IPS-NIHi7 (cell line): ENCODE results near the gene GAREM1.
"Not testable (repeated sequence)": the region's sequence is repeated elsewhere in the genome, so short reads cannot be mapped to it uniquely, and the experiment has no call there.

ENCODE experiments used
- DNase-seq: peaks from one replicate; pipeline ENCODE4 v3.0.0; 2012; ENCODE audit warnings: mixed read lengths; ENCODE audit errors: extremely low spot score

Gene GAREM1

GRCh38 chr18:32326450-32327308 lies 144.0 kb downstream of the GAREM1 start:
- no peak for DNase-seq

GRCh38 chr18:32324181-32324580 lies 146.5 kb downstream of the GAREM1 start:
- DNase-seq, result no peak

GRCh38 chr18:32321826-32322225 lies 148.9 kb downstream of the GAREM1 start:
- DNase-seq, result no peak

- DNase-seq, result no peak
Measured at GRCh38 chr18:32319084-32319483, 151.6 kb downstream of the GAREM1 start.

GRCh38 chr18:32318581-32318980 lies 152.1 kb downstream of the GAREM1 start:
- no peak for DNase-seq

GRCh38 chr18:32317651-32318050 lies 153.0 kb downstream of the GAREM1 start:
- no peak for DNase-seq

- DNase-seq, result no peak
Measured at GRCh38 chr18:32315881-32316280, 154.8 kb downstream of the GAREM1 start.

- no peak for DNase-seq
Measured at GRCh38 chr18:32310774-32311173, 159.9 kb downstream of the GAREM1 start.

- DNase-seq, result no peak
Measured at GRCh38 chr18:32310101-32310500, 160.6 kb downstream of the GAREM1 start.

GRCh38 chr18:32308493-32309120 lies 162.1 kb downstream of the GAREM1 start:
- DNase-seq, result peak; percentile 50

GRCh38 chr18:32303400-32303799 lies 167.3 kb downstream of the GAREM1 start:
- no peak for DNase-seq

- DNase-seq, result no peak
Measured at GRCh38 chr18:32302806-32303205, 167.9 kb downstream of the GAREM1 start.

- DNase-seq, result no peak
Measured at GRCh38 chr18:32301976-32302743, 168.5 kb downstream of the GAREM1 start.

GRCh38 chr18:32301361-32301760 lies 169.3 kb downstream of the GAREM1 start:
- DNase-seq, result no peak

GRCh38 chr18:32300914-32301313 lies 169.8 kb downstream of the GAREM1 start:
- DNase-seq, result no peak

- DNase-seq, result no peak
Measured at GRCh38 chr18:32299484-32299883, 171.2 kb downstream of the GAREM1 start.

GRCh38 chr18:32298171-32298667 lies 172.5 kb downstream of the GAREM1 start:
- no peak for DNase-seq

GRCh38 chr18:32297579-32298170 lies 173.0 kb downstream of the GAREM1 start:
- no peak for DNase-seq

- no peak for DNase-seq
Measured at GRCh38 chr18:32296851-32297250, 173.8 kb downstream of the GAREM1 start.

GRCh38 chr18:32295604-32296003 lies 175.1 kb downstream of the GAREM1 start:
- DNase-seq, result no peak

- no peak for DNase-seq
Measured at GRCh38 chr18:32293107-32293506, 177.6 kb downstream of the GAREM1 start.

GRCh38 chr18:32291623-32292022 lies 179.1 kb downstream of the GAREM1 start:
- not testable (repeated sequence) for DNase-seq
